ENCODE results near the gene HFM1.

- no peak for TF ChIP-seq SPI1 (IDR thresholded peaks at IDR 0.05; ENCODE audit: borderline replicate concordance, low read depth)
- TF ChIP-seq, protein P1, sequence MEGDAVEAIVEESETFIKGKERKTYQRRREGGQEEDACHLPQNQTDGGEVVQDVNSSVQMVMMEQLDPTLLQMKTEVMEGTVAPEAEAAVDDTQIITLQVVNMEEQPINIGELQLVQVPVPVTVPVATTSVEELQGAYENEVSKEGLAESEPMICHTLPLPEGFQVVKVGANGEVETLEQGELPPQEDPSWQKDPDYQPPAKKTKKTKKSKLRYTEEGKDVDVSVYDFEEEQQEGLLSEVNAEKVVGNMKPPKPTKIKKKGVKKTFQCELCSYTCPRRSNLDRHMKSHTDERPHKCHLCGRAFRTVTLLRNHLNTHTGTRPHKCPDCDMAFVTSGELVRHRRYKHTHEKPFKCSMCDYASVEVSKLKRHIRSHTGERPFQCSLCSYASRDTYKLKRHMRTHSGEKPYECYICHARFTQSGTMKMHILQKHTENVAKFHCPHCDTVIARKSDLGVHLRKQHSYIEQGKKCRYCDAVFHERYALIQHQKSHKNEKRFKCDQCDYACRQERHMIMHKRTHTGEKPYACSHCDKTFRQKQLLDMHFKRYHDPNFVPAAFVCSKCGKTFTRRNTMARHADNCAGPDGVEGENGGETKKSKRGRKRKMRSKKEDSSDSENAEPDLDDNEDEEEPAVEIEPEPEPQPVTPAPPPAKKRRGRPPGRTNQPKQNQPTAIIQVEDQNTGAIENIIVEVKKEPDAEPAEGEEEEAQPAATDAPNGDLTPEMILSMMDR (IDR thresholded peaks at IDR 0.05; ENCODE audit: insufficient read depth, low read length), result no peak
- TF ChIP-seq REST (IDR thresholded peaks at IDR 0.05; ENCODE audit: insufficient replicate concordance, low read depth), result no peak
- TF ChIP-seq POLR2AphosphoS5 (IDR thresholded peaks at IDR 0.05; ENCODE audit: low read depth), result no peak
- TF ChIP-seq GABPA (IDR thresholded peaks at IDR 0.05; ENCODE audit: low read depth), result no peak
Observed at GRCh38 chr1:91261655-91262054, 143.0 kb downstream of the HFM1 start.
